T-helper 1 cell treated with Interleukin-12 subunit alpha and Interleukin-12 subunit beta and Interleukin-4 antibody, amounts not matched to agents 30 μg/mL and 1 μg/mL, for 36 hours (primary cell): ENCODE measurements around the gene PRKG1.

ENCODE experiments used
- H3K27ac Mint-ChIP-seq: one replicate; pipeline ENCODE4 v1.8.0; 2021; ENCODE audit warnings: mild to moderate bottlenecking, mixed read lengths
- H3K27me3 Mint-ChIP-seq: one replicate; pipeline ENCODE4 v1.8.0; 2021; ENCODE audit warnings: low read depth, mixed read lengths
- H3K36me3 Mint-ChIP-seq: one replicate; pipeline ENCODE4 v1.8.0; 2021; ENCODE audit warnings: low read depth, mixed read lengths
- H3K4me1 Mint-ChIP-seq: one replicate; pipeline ENCODE4 v1.8.0; 2021; ENCODE audit warnings: low read depth, mixed read lengths
- H3K4me3 Mint-ChIP-seq: one replicate; pipeline ENCODE4 v1.8.0; 2021; ENCODE audit warnings: mild to moderate bottlenecking, moderate library complexity, mixed read lengths
- H3K9me3 Mint-ChIP-seq: one replicate; pipeline ENCODE4 v1.8.0; 2021; ENCODE audit warnings: mixed read lengths

The PRKG1 gene

GRCh38 chr10:51066231-51066630 lies 8.1 kb upstream of the PRKG1 start:
- H3K9me3 Mint-ChIP-seq = no peaks in the 10 kb centered on the region
- no peak overlapping the region for H3K4me3 Mint-ChIP-seq
- H3K27ac Mint-ChIP-seq = no peak overlapping the region
- H3K27me3 Mint-ChIP-seq = peaks cover 11% of the 10 kb centered on the region
- no peaks in the 10 kb centered on the region for H3K4me1 Mint-ChIP-seq
- H3K36me3 Mint-ChIP-seq = no peaks in the 10 kb centered on the region

GRCh38 chr10:51072210-51072609 lies 2.1 kb upstream of the PRKG1 start:
- H3K36me3 Mint-ChIP-seq = no peaks in the 10 kb centered on the region
- peaks cover 58% of the 10 kb centered on the region for H3K27me3 Mint-ChIP-seq
- H3K4me1 Mint-ChIP-seq = peaks cover 12% of the 10 kb centered on the region
- H3K9me3 Mint-ChIP-seq = no peaks in the 10 kb centered on the region
- H3K27ac Mint-ChIP-seq = no peak overlapping the region
- H3K4me3 Mint-ChIP-seq = no peak overlapping the region

GRCh38 chr10:51072921-51073434 lies 1.3 kb upstream of the PRKG1 start:
- Mint-ChIP-seq H3K4me1 (peaks cover 12% of the 10 kb centered on the region), H3K36me3 (no peaks in the 10 kb centered on the region), H3K9me3 (no peaks in the 10 kb centered on the region), H3K27ac (no peak overlapping the region), H3K27me3 (peaks cover 58% of the 10 kb centered on the region), H3K4me3 (no peak overlapping the region)

- Mint-ChIP-seq H3K9me3 (no peaks in the 10 kb centered on the region), H3K27ac (no peak overlapping the region), H3K27me3 (peaks cover 58% of the 10 kb centered on the region), H3K36me3 (no peaks in the 10 kb centered on the region), H3K4me3 (peak overlapping the region; percentile 17), H3K4me1 (peaks cover 12% of the 10 kb centered on the region)
These were observed 642 bp upstream of the PRKG1 start for GRCh38 chr10:51073453-51074237.

- Mint-ChIP-seq H3K4me1 (peaks cover 12% of the 10 kb centered on the region), H3K4me3 (peak overlapping the region; percentile 25), H3K27ac (no peak overlapping the region), H3K27me3 (peaks cover 58% of the 10 kb centered on the region), H3K36me3 (no peaks in the 10 kb centered on the region), H3K9me3 (no peaks in the 10 kb centered on the region)
These were observed 971 bp downstream of the PRKG1 start for GRCh38 chr10:51075043-51075872.

- Mint-ChIP-seq H3K9me3 (no peaks in the 10 kb centered on the region), H3K36me3 (no peaks in the 10 kb centered on the region), H3K27ac (no peak overlapping the region), H3K4me3 (no peak overlapping the region), H3K27me3 (peaks cover 53% of the 10 kb centered on the region), H3K4me1 (peaks cover 12% of the 10 kb centered on the region)
These were observed 1.6 kb downstream of the PRKG1 start for GRCh38 chr10:51075873-51076229.

- Mint-ChIP-seq H3K27ac (no peak overlapping the region), H3K4me3 (no peak overlapping the region), H3K27me3 (peaks cover 49% of the 10 kb centered on the region), H3K4me1 (peaks cover 12% of the 10 kb centered on the region), H3K9me3 (no peaks in the 10 kb centered on the region), H3K36me3 (no peaks in the 10 kb centered on the region)
These were observed 2.1 kb downstream of the PRKG1 start for GRCh38 chr10:51076299-51076841.

GRCh38 chr10:51077074-51077473 lies 2.8 kb downstream of the PRKG1 start:
- no peak overlapping the region for H3K4me3 Mint-ChIP-seq
- peaks cover 12% of the 10 kb centered on the region for H3K4me1 Mint-ChIP-seq
- H3K27me3 Mint-ChIP-seq = peaks cover 42% of the 10 kb centered on the region
- H3K36me3 Mint-ChIP-seq = no peaks in the 10 kb centered on the region
- H3K27ac Mint-ChIP-seq = no peak overlapping the region
- no peaks in the 10 kb centered on the region for H3K9me3 Mint-ChIP-seq

GRCh38 chr10:51077507-51077906 lies 3.2 kb downstream of the PRKG1 start:
- H3K9me3 Mint-ChIP-seq = no peaks in the 10 kb centered on the region
- no peak overlapping the region for H3K27ac Mint-ChIP-seq
- peaks cover 40% of the 10 kb centered on the region for H3K27me3 Mint-ChIP-seq
- H3K4me3 Mint-ChIP-seq = no peak overlapping the region
- H3K36me3 Mint-ChIP-seq = no peaks in the 10 kb centered on the region
- peaks cover 12% of the 10 kb centered on the region for H3K4me1 Mint-ChIP-seq

- Mint-ChIP-seq H3K27ac (no peak overlapping the region), H3K4me3 (no peak overlapping the region), H3K36me3 (no peaks in the 10 kb centered on the region), H3K27me3 (peaks cover 21% of the 10 kb centered on the region), H3K4me1 (peaks cover 6% of the 10 kb centered on the region), H3K9me3 (no peaks in the 10 kb centered on the region)
These were observed 5.0 kb downstream of the PRKG1 start for GRCh38 chr10:51079331-51079730.

GRCh38 chr10:51079766-51080165 lies 5.5 kb downstream of the PRKG1 start:
- no peak overlapping the region for H3K27ac Mint-ChIP-seq
- H3K9me3 Mint-ChIP-seq = no peaks in the 10 kb centered on the region
- no peaks in the 10 kb centered on the region for H3K36me3 Mint-ChIP-seq
- no peak overlapping the region for H3K4me3 Mint-ChIP-seq
- peaks cover 17% of the 10 kb centered on the region for H3K27me3 Mint-ChIP-seq
- peaks cover 4% of the 10 kb centered on the region for H3K4me1 Mint-ChIP-seq

- peaks cover 10% of the 10 kb centered on the region for H3K27me3 Mint-ChIP-seq
These were observed 6.2 kb downstream of the PRKG1 start for GRCh38 chr10:51080311-51081006.

GRCh38 chr10:51082857-51083256 lies 8.6 kb downstream of the PRKG1 start:
- Mint-ChIP-seq H3K27me3 (no peaks in the 10 kb centered on the region), H3K9me3 (no peaks in the 10 kb centered on the region), H3K4me1 (no peaks in the 10 kb centered on the region)

More at GRCh38 chr10:51080311-51081006, 6.2 kb downstream of the PRKG1 start:
- Mint-ChIP-seq H3K36me3 (no peaks in the 10 kb centered on the region), H3K4me1 (no peaks in the 10 kb centered on the region), H3K9me3 (no peaks in the 10 kb centered on the region), H3K4me3 (no peak overlapping the region), H3K27ac (no peak overlapping the region)

GRCh38 chr10:51083356-51083853 lies 9.1 kb downstream of the PRKG1 start:
- no peaks in the 10 kb centered on the region for H3K9me3 Mint-ChIP-seq
- H3K27ac Mint-ChIP-seq = no peak overlapping the region
- H3K4me1 Mint-ChIP-seq = no peaks in the 10 kb centered on the region
- H3K4me3 Mint-ChIP-seq = no peak overlapping the region
- no peaks in the 10 kb centered on the region for H3K27me3 Mint-ChIP-seq
- no peaks in the 10 kb centered on the region for H3K36me3 Mint-ChIP-seq

More at GRCh38 chr10:51082857-51083256, 8.6 kb downstream of the PRKG1 start:
- Mint-ChIP-seq H3K27ac (no peak overlapping the region), H3K4me3 (no peak overlapping the region), H3K36me3 (no peaks in the 10 kb centered on the region)
